GM12878 (cell line): ENCODE data around the gene ANKRD16. TPM values are rescaled to one million over a fixed set of nuclear protein-coding genes. Genes with fewer than 3 reads are reported as not detected.
A peak's percentile ranks its signal among the peaks of the same experiment; 100 is the strongest.

Experiments
- ATF7 ChIP-seq: fragments of 450-650 bp; IDR thresholded peaks from 2 replicates; pipeline ENCODE4 v1.6.1; 2016; ENCODE audit warnings: low read depth, mild to moderate bottlenecking
- BACH1 ChIP-seq: fragments of 450-650 bp; IDR thresholded peaks from 2 replicates; pipeline ENCODE4 v1.6.1; 2017; ENCODE audit warnings: mild to moderate bottlenecking, borderline replicate concordance
- BMI1 ChIP-seq: fragments of 450-650 bp; IDR thresholded peaks from 2 replicates; pipeline ENCODE4 v1.6.1; 2016; ENCODE audit warnings: mild to moderate bottlenecking, moderate library complexity, borderline replicate concordance
- CHD2 ChIP-seq: IDR thresholded peaks from 2 replicates; pipeline ENCODE4 v1.6.1; 2011; ENCODE audit warnings: low read depth, low read length, improper control_type of control experiment, borderline replicate concordance
- CREM ChIP-seq: IDR thresholded peaks from 2 replicates; pipeline ENCODE4 v1.6.1; 2014; ENCODE audit warnings: antibody characterized with exemption, low read depth
- DPF2 ChIP-seq: fragments of 450-650 bp; IDR thresholded peaks from 2 replicates; pipeline ENCODE4 v1.6.1; 2017; ENCODE audit warnings: mild to moderate bottlenecking
- GATAD2B ChIP-seq: fragments of 450-650 bp; conservative IDR thresholded peaks from 2 replicates; pipeline ENCODE4 v1.6.1; 2017; ENCODE audit warnings: low read depth, mild to moderate bottlenecking, moderate library complexity
- HDAC2 ChIP-seq: fragments of 200-600 bp; sonication (generic); IDR thresholded peaks from 2 replicates; pipeline ENCODE4 v1.6.1; 2017
- JUNB ChIP-seq: IDR thresholded peaks from 2 replicates; pipeline ENCODE4 v1.6.1; 2016; ENCODE audit warnings: antibody characterized with exemption, mild to moderate bottlenecking
- KAT2A ChIP-seq: conservative IDR thresholded peaks from 2 replicates; pipeline ENCODE4 v1.6.1; 2011; ENCODE audit warnings: low read depth, low read length; ENCODE audit not compliant: control insufficient read depth
- LARP7 ChIP-seq: fragments of 450-650 bp; IDR thresholded peaks from 2 replicates; pipeline ENCODE4 v1.6.1; 2017; ENCODE audit warnings: mild to moderate bottlenecking
- MTA3 ChIP-seq: IDR thresholded peaks from 2 replicates; pipeline ENCODE4 v1.6.1; 2012; ENCODE audit warnings: low read length, inconsistent platforms, borderline replicate concordance
- NBN ChIP-seq: fragments of 450-650 bp; IDR thresholded peaks from 2 replicates; pipeline ENCODE4 v1.6.1; 2016
- NFXL1 ChIP-seq: fragments of 450-650 bp; IDR thresholded peaks from 2 replicates; pipeline ENCODE4 v1.6.1; 2017; ENCODE audit warnings: antibody characterized with exemption, mild to moderate bottlenecking, borderline replicate concordance
- NFYB ChIP-seq: IDR thresholded peaks from 2 replicates; pipeline ENCODE4 v1.6.1; 2011; ENCODE audit warnings: low read depth, mild to moderate bottlenecking, low read length, improper control_type of control experiment, moderate library complexity; ENCODE audit not compliant: insufficient read depth
- POLR2AphosphoS2 ChIP-seq: IDR thresholded peaks from 2 replicates; pipeline ENCODE4 v1.6.1; 2011; ENCODE audit warnings: low read depth, mild to moderate bottlenecking, low read length, improper control_type of control experiment, moderate library complexity
- RB1 ChIP-seq: fragments of 450-650 bp; formaldehyde crosslinking; IDR thresholded peaks from 2 replicates; pipeline ENCODE4 v1.6.1; 2017; ENCODE audit warnings: mild to moderate bottlenecking, borderline replicate concordance
- SMARCA5 ChIP-seq: fragments of 450-650 bp; IDR thresholded peaks from 2 replicates; pipeline ENCODE4 v1.6.1; 2017; ENCODE audit warnings: mild to moderate bottlenecking
- SMC3 ChIP-seq: IDR thresholded peaks from 2 replicates; pipeline ENCODE4 v1.6.1; 2011; ENCODE audit warnings: low read length, improper control_type of control experiment, borderline replicate concordance
- SP1 ChIP-seq: IDR thresholded peaks from one replicate; pipeline ENCODE4 v1.6.1; 2011; ENCODE audit warnings: low read depth, low read length
- SRF ChIP-seq, 2 experiments: IDR thresholded peaks; 2 replicates each; pipeline ENCODE4 v1.6.1; 2011; ENCODE audit warnings: low read depth in 2 of 2, low read length in 2 of 2, mild to moderate bottlenecking in 1 of 2, moderate library complexity in 1 of 2
- TCF7 ChIP-seq: IDR thresholded peaks from 2 replicates; pipeline ENCODE4 v1.6.1; 2014; ENCODE audit warnings: antibody characterized with exemption, borderline replicate concordance
- WRNIP1 ChIP-seq: IDR thresholded peaks from 2 replicates; pipeline ENCODE4 v1.6.1; 2011; ENCODE audit warnings: low read depth, low read length, improper control_type of control experiment, borderline replicate concordance
- ZNF274 ChIP-seq: IDR thresholded peaks from one replicate; pipeline ENCODE4 v1.8.0; 2011; ENCODE audit not compliant: insufficient read length, insufficient read depth
- ZNF622 ChIP-seq: fragments of 450-650 bp; IDR thresholded peaks from 2 replicates; pipeline ENCODE4 v1.6.1; 2017; ENCODE audit warnings: mild to moderate bottlenecking, inconsistent platforms
- polyA plus RNA-seq, 11 experiments: library from polyadenylated mRNA; depleted of rRNA in 4 of 11; unstranded in 6 of 11; stranded (reverse) in 5 of 11; fragments of >200 nt; fragmentation: Nextera tagmentation in 4 of 11; fragmentation: Illumina TruSeq in 1 of 11; extraction: Ambion mirVana in 4 of 11; extraction: Trizol in 1 of 11; gene quantifications; 1 replicate in 1 of 11; 2 replicates in 10 of 11; pipeline versions ENCODE4 v1.2.1 to v1.2.3, GENCODE V29; 2011 to 2016; ENCODE audit warnings: inconsistent platforms in 2 of 11, missing spikeins in 2 of 11, low read depth in 1 of 11
- total RNA-seq, 4 experiments: library from RNA; depleted of rRNA in 3 of 4; stranded (reverse); fragments of >200 nt in 3 of 4; fragmentation: Illumina TruSeq in 1 of 4; extraction: Trizol in 1 of 4; gene quantifications; 2 replicates each; pipeline versions ENCODE4 v1.2.1 to v1.2.3, GENCODE V29; 2013 to 2021
- TF ChIP-seq, protein P1 (sequence below): fragments of 450-650 bp; formaldehyde crosslinking; IDR thresholded peaks from 2 replicates; pipeline ENCODE4 v1.4.0; 2020; ENCODE audit warnings: mild to moderate bottlenecking, moderate library complexity
- TF ChIP-seq, protein P2 (sequence below), 3 experiments: IDR thresholded peaks in 2 of 3; conservative IDR thresholded peaks in 1 of 3; 2 replicates each; pipeline ENCODE4 v1.5.1; 2011; ENCODE audit warnings: low read depth in 3 of 3, low read length in 3 of 3, mild to moderate bottlenecking in 3 of 3, control low read depth in 2 of 3, moderate library complexity in 2 of 3, inconsistent platforms in 1 of 3, mixed read lengths in 1 of 3; ENCODE audit not compliant: control insufficient read depth in 2 of 3, insufficient read depth in 1 of 3; ENCODE audit errors: extremely low read depth in 1 of 3
- TF ChIP-seq, protein P3 (sequence below): IDR thresholded peaks from 2 replicates; pipeline ENCODE4 v1.6.1; 2011; ENCODE audit warnings: mild to moderate bottlenecking, low read depth, low read length, moderate library complexity; ENCODE audit not compliant: insufficient replicate concordance

Gene ANKRD16
- total and polyA plus RNA-seq, 10 of the 15 experiments (the other 5 are each of a cell fraction or from before 2014, with no cell fraction given) = 0.57 to 13.6 (median 4.4) TPM

DNA sequence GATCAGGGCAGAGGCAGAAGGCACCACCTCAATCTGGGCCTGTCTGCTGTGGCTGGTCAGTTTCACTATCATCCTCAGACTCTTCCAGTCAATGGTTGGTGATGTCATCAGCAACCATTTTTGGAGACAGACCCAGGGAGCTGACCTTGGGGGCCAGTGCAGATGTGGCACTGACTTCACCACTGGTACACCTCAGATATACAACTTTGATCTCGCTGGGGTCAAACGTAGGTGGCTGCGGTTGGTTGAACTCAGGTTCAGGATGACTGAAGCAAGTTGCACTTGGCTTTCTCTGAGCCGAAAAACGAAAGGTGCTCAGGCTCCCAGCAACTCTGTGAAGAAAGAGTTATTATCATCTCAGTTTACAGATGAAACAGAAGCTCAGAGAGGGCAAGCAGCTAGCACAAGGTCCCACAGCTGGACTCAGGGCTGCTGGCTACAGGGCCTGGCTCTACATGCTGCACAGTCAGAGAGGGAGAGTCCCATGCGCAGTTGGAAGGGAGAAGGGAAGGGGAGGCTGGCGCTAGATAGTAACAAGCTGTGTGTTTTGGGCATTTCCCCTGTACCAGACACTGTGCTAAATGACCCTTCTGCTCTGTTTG is 27.2 kb downstream of the ANKRD16 start (continued):
- TF ChIP-seq, protein P1, sequence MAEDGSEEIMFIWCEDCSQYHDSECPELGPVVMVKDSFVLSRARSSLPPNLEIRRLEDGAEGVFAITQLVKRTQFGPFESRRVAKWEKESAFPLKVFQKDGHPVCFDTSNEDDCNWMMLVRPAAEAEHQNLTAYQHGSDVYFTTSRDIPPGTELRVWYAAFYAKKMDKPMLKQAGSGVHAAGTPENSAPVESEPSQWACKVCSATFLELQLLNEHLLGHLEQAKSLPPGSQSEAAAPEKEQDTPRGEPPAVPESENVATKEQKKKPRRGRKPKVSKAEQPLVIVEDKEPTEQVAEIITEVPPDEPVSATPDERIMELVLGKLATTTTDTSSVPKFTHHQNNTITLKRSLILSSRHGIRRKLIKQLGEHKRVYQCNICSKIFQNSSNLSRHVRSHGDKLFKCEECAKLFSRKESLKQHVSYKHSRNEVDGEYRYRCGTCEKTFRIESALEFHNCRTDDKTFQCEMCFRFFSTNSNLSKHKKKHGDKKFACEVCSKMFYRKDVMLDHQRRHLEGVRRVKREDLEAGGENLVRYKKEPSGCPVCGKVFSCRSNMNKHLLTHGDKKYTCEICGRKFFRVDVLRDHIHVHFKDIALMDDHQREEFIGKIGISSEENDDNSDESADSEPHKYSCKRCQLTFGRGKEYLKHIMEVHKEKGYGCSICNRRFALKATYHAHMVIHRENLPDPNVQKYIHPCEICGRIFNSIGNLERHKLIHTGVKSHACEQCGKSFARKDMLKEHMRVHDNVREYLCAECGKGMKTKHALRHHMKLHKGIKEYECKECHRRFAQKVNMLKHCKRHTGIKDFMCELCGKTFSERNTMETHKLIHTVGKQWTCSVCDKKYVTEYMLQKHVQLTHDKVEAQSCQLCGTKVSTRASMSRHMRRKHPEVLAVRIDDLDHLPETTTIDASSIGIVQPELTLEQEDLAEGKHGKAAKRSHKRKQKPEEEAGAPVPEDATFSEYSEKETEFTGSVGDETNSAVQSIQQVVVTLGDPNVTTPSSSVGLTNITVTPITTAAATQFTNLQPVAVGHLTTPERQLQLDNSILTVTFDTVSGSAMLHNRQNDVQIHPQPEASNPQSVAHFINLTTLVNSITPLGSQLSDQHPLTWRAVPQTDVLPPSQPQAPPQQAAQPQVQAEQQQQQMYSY (CRISPR knock-in tag) = no peak
- TF ChIP-seq NFYB (0 out of 2 replicates have a peak, but pooled peaks have one; percentile 7), CHD2 (peak; percentile 4; the same call in 1 of the 2 replicates), SMARCA5 (peak; percentile 99), ATF7 (peak; percentile 99), POLR2AphosphoS2 (no peak), ZNF274 (no peak), BMI1 (no peak), WRNIP1 (no peak), MTA3 (peak; percentile 96), LARP7 (no peak), CREM (peak; percentile 95), DPF2 (peak; percentile 87), KAT2A (no peak), RB1 (no peak; the same call in 1 of the 2 replicates), SRF (IDR thresholded peaks at IDR 0.05; ENCODE audit: low read depth in 2 of 2, low read length in 2 of 2) (no peak), JUNB (peak; percentile 82), BACH1 (no peak), GATAD2B (peak; percentile 72), HDAC2 (no peak), SMC3 (peak; percentile 7; the same call in 1 of the 2 replicates), SP1 (peak; percentile 71), ZNF622 (no peak), TCF7 (peak; percentile 98), NBN (peak; percentile 96), NFXL1 (peak; percentile 89)
- TF ChIP-seq, protein P2, sequence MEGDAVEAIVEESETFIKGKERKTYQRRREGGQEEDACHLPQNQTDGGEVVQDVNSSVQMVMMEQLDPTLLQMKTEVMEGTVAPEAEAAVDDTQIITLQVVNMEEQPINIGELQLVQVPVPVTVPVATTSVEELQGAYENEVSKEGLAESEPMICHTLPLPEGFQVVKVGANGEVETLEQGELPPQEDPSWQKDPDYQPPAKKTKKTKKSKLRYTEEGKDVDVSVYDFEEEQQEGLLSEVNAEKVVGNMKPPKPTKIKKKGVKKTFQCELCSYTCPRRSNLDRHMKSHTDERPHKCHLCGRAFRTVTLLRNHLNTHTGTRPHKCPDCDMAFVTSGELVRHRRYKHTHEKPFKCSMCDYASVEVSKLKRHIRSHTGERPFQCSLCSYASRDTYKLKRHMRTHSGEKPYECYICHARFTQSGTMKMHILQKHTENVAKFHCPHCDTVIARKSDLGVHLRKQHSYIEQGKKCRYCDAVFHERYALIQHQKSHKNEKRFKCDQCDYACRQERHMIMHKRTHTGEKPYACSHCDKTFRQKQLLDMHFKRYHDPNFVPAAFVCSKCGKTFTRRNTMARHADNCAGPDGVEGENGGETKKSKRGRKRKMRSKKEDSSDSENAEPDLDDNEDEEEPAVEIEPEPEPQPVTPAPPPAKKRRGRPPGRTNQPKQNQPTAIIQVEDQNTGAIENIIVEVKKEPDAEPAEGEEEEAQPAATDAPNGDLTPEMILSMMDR (IDR thresholded peaks at IDR 0.05 in 2 of 3, conservative IDR thresholded peaks at IDR 0.05 in 1 of 3; ENCODE audit: control insufficient read depth in 2 of 3, extremely low read depth in 1 of 3, insufficient read depth in 1 of 3, low read depth in 3 of 3, low read length in 3 of 3) = no peak
- TF ChIP-seq, protein P3, sequence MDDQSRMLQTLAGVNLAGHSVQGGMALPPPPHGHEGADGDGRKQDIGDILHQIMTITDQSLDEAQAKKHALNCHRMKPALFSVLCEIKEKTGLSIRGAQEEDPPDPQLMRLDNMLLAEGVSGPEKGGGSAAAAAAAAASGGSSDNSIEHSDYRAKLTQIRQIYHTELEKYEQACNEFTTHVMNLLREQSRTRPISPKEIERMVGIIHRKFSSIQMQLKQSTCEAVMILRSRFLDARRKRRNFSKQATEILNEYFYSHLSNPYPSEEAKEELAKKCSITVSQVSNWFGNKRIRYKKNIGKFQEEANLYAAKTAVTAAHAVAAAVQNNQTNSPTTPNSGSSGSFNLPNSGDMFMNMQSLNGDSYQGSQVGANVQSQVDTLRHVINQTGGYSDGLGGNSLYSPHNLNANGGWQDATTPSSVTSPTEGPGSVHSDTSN = no peak
